GM23248 (cell line): Measurements from ENCODE around the gene FANCD2OS. TPM values are rescaled to one million over a fixed set of nuclear protein-coding genes. Genes with fewer than 3 reads are reported as not detected.
"Not testable (repeated sequence)": the region's sequence is repeated elsewhere in the genome, so short reads cannot be mapped to it uniquely, and the experiment has no call there.

Experiments
- DNase-seq: peaks from one replicate; pipeline ENCODE4 v3.0.0-alpha.2; 2015
- H2AFZ ChIP-seq: fragments of 200-600 bp; sonication (generic); 2 replicates; pipeline ENCODE4 v1.6.1; 2016; ENCODE audit warnings: antibody characterized with exemption
- H3F3A ChIP-seq: fragments of 200-600 bp; sonication (generic); 2 replicates; pipeline ENCODE4 v1.6.1; 2016; ENCODE audit warnings: mild to moderate bottlenecking, antibody characterized with exemption, mixed run types; ENCODE audit not compliant: insufficient read depth
- H3K27ac ChIP-seq: fragments of 200-600 bp; sonication (generic); 2 replicates; pipeline ENCODE4 v1.5.1; 2016; ENCODE audit warnings: mild to moderate bottlenecking
- H3K27me3 ChIP-seq: fragments of 200-600 bp; sonication (generic); replicated peaks from 2 replicates; pipeline ENCODE4 v1.6.1; 2016; ENCODE audit warnings: mild to moderate bottlenecking; ENCODE audit not compliant: insufficient read depth
- H3K36me3 ChIP-seq: fragments of 200-600 bp; sonication (generic); 2 replicates; pipeline ENCODE4 v1.6.1; 2016; ENCODE audit warnings: low read depth, mild to moderate bottlenecking
- H3K4me1 ChIP-seq: fragments of 200-600 bp; sonication (generic); 2 replicates; pipeline ENCODE4 v1.6.1; 2016; ENCODE audit warnings: mild to moderate bottlenecking; ENCODE audit not compliant: insufficient read depth
- H3K4me2 ChIP-seq: fragments of 200-600 bp; sonication (generic); one replicate; pipeline ENCODE4 v1.6.1; 2016; ENCODE audit warnings: mild to moderate bottlenecking; ENCODE audit not compliant: unreplicated experiment
- H3K4me3 ChIP-seq: fragments of 200-600 bp; sonication (generic); 2 replicates; pipeline ENCODE4 v1.5.1; 2016; ENCODE audit warnings: mild to moderate bottlenecking
- H3K79me2 ChIP-seq: fragments of 200-600 bp; sonication (generic); 2 replicates; pipeline ENCODE4 v1.6.1; 2016; ENCODE audit warnings: mild to moderate bottlenecking; ENCODE audit not compliant: insufficient read depth
- H3K9ac ChIP-seq: fragments of 200-600 bp; sonication (generic); 2 replicates; pipeline ENCODE4 v1.6.1; 2016; ENCODE audit warnings: mild to moderate bottlenecking
- H3K9me2 ChIP-seq: fragments of 200-600 bp; sonication (generic); 2 replicates; pipeline ENCODE4 v1.6.1; 2016; ENCODE audit warnings: mixed run types, mild to moderate bottlenecking, moderate library complexity; ENCODE audit not compliant: insufficient read depth
- H3K9me3 ChIP-seq: fragments of 200-600 bp; sonication (generic); one replicate; pipeline ENCODE4 v1.6.1; 2017; ENCODE audit warnings: low read depth
- H4K20me1 ChIP-seq: fragments of 200-600 bp; sonication (generic); 2 replicates; pipeline ENCODE4 v1.6.0; 2016; ENCODE audit not compliant: insufficient read depth
- EZH2 ChIP-seq: fragments of 200-600 bp; sonication (generic); IDR thresholded peaks from 2 replicates; pipeline ENCODE4 v1.6.1; 2018; ENCODE audit warnings: antibody characterized with exemption, mild to moderate bottlenecking; ENCODE audit not compliant: insufficient read depth, poor library complexity, severe bottlenecking
- EZH2phosphoT487 ChIP-seq: fragments of 200-600 bp; sonication (generic); IDR thresholded peaks from 2 replicates; pipeline ENCODE4 v1.6.1; 2018; ENCODE audit warnings: antibody characterized with exemption, moderate library complexity, mild to moderate bottlenecking, low read depth; ENCODE audit not compliant: insufficient read depth
- WGBS, 2 experiments: methylation state at CpG; one replicate each; pipeline ENCODE4 v1.1.6; 2015 to 2017; ENCODE audit warnings: low lambda C conversion rate in 2 of 2, low coverage in 1 of 2; ENCODE audit errors: missing lambda C conversion rate in 2 of 2; 5-methylcytosine and 5-hydroxymethylcytosine counted together
- in situ Hi-C: fragments of 300-500 bp; cut with MboI; formaldehyde crosslinking; loops from 2 replicates; pipeline ENCODE4 v1.15.0; 2020
- polyA plus RNA-seq: library from polyadenylated mRNA; unstranded; fragments of >200 nt; fragmentation: Nextera tagmentation; extraction: Ambion mirVana; gene quantifications from 2 replicates; pipeline ENCODE4 v1.2.1, GENCODE V29; 2016
- total RNA-seq: library from RNA; depleted of rRNA; stranded (reverse); fragments of >200 nt; shearing (Covaris generic); gene quantifications from 2 replicates; pipeline ENCODE4 v1.2.3, GENCODE V29; 2014

FANCD2OS gene
- total and polyA plus RNA-seq, 2 experiments from 2014 or later: not detected

DNA sequence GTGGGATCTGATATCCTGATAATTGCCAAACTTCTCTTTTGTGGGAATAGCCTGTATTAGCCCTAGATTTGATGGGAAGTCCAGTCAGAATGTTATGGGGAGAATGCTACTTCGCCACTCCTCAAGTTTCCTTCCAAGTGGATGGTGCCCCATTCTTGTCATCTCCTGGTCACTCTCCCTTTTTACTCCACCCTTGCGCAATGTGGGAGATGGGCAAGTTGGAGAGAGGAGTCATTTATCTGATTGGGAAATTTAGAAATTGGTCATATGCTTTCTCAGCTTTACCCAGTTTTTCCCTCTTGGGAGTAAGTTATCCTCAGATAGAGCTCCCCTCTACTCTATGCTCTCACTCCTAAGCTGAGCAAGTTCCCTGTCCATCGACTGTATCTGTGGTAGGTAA is 14.4 kb downstream of the FANCD2OS start:
- Histone ChIP-seq H3K4me3 (no peak overlapping the region), H2AFZ (no peak overlapping the region), H3K27ac (no peak overlapping the region), H3K9me2 (no peaks in the 10 kb centered on the region), H3K4me1 (no peaks in the 10 kb centered on the region), H3K9me3 (no peaks in the 10 kb centered on the region), H3K9ac (no peak overlapping the region), H3K79me2 (no peaks in the 10 kb centered on the region), H3K27me3 (no peaks in the 10 kb centered on the region), H3K4me2 (no peak overlapping the region), H3F3A (no peaks in the 10 kb centered on the region), H4K20me1 (no peaks in the 10 kb centered on the region), H3K36me3 (no peaks in the 10 kb centered on the region)
- TF ChIP-seq EZH2phosphoT487: no peak
- TF ChIP-seq EZH2: no peak
- in situ Hi-C loops: no loop called here
- WGBS, 2 experiments: 98 to 99% methylated on average over 3 of the region's 3 CpGs
- DNase-seq: peak; percentile 9

DNA sequence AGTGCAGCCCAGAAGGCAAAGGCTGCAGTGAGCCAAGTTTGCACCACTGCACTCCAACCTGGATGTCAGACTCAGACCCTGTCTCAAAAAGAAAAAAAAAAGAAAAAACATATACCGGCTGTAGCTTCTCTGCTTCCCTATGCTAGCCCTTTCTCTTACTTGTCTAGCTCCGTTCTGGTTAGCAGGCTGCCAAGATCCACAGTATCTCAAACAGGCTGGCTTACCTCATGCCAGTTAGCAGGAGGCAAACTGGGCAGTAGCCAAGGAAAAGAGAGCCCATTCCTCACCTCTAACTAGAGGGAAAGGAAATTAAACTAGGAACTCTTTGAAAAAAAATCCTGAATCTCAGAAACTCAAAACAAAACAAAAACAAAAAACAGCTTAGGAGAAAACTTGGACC is 16.7 kb downstream of the FANCD2OS start:
- H3K4me1 ChIP-seq, H3K27me3 ChIP-seq, H3K9me2 ChIP-seq, H3K79me2 ChIP-seq, in situ Hi-C loops, H3K36me3 ChIP-seq, DNase-seq, H3K9ac ChIP-seq, H3F3A ChIP-seq, H3K4me2 ChIP-seq, H3K27ac ChIP-seq, H3K9me3 ChIP-seq, H2AFZ ChIP-seq, H3K4me3 ChIP-seq, H4K20me1 ChIP-seq: not testable (repeated sequence)
- WGBS, 2 experiments: 81 to 95% methylated on average over 2 of the region's 2 CpGs

DNA sequence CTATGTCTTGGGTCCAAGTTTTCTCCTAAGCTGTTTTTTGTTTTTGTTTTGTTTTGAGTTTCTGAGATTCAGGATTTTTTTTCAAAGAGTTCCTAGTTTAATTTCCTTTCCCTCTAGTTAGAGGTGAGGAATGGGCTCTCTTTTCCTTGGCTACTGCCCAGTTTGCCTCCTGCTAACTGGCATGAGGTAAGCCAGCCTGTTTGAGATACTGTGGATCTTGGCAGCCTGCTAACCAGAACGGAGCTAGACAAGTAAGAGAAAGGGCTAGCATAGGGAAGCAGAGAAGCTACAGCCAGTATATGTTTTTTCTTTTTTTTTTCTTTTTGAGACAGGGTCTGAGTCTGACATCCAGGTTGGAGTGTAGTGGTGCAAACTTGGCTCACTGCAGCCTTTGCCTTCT is 17.3 kb downstream of the FANCD2OS start:
- H3K9ac ChIP-seq, H3K27me3 ChIP-seq, in situ Hi-C loops, H3K36me3 ChIP-seq, H3K4me1 ChIP-seq, DNase-seq, H3K27ac ChIP-seq, H3K4me2 ChIP-seq, H3K9me3 ChIP-seq, H3F3A ChIP-seq, H3K79me2 ChIP-seq, H3K4me3 ChIP-seq, H2AFZ ChIP-seq, H3K9me2 ChIP-seq, H4K20me1 ChIP-seq: not testable (repeated sequence)
- WGBS, 2 experiments: 93 to 100% methylated on average over 1 of the region's 1 CpG

DNA sequence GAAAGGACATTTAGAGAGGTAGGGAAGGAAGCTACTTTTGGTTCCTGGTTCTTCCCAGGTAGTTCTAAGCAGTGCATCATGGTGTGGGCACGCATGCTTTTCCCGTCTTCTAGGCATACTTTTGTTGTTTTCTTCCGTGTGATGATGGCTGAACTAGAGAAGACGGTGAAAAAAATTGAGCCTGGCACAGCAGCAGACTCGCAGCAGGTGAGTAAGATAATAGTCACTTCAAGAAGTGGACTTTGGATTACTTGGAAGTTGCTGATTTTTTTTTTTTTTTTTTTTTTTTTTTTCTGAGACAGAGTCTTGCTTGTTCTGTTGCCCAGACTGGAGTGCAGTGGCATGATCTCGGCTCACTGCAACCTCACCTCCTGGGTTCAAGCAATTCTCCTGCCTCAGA is 17.9 kb downstream of the FANCD2OS start:
- Histone ChIP-seq H3K9me2 (no peaks in the 10 kb centered on the region), H3K27ac (no peak overlapping the region), H3K4me3 (no peak overlapping the region), H3K27me3 (no peaks in the 10 kb centered on the region), H3K4me2 (no peak overlapping the region), H3K9me3 (no peaks in the 10 kb centered on the region), H2AFZ (no peak overlapping the region), H3K36me3 (no peaks in the 10 kb centered on the region), H4K20me1 (no peaks in the 10 kb centered on the region), H3K9ac (no peak overlapping the region), H3F3A (no peaks in the 10 kb centered on the region), H3K79me2 (no peaks in the 10 kb centered on the region), H3K4me1 (no peaks in the 10 kb centered on the region)
- 97% methylated on average over 6 of the region's 6 CpGs for WGBS, 2 experiments
- no peak for DNase-seq
- no peak for TF ChIP-seq EZH2phosphoT487
- TF ChIP-seq EZH2: no peak
- in situ Hi-C loops: no loop called here

DNA sequence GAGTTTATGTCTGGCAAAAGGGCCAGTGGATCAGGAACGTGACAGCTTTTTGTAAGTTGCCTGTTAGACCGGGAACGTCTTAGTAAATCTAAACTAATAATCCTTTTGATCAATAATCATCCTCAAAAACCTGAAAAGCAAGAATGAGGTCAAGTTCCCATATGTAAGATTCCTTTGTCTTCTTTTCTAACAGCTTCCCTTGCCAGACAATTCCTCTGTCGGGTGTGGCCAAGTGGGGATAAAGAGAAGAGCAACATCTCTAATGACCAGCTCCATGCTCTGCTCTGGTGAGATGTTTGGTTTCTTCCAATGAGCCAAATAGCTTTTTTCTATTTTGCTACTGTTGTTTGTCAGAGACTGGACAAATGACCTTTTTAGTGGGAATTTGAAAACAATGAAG is 19.8 kb downstream of the FANCD2OS start:
- peak; percentile 13 for DNase-seq
- Histone ChIP-seq H3K9me3 (no peaks in the 10 kb centered on the region), H3K4me3 (no peak overlapping the region), H2AFZ (no peak overlapping the region), H3K27ac (no peak overlapping the region), H3K9ac (no peak overlapping the region), H4K20me1 (no peaks in the 10 kb centered on the region), H3K27me3 (no peaks in the 10 kb centered on the region), H3K9me2 (no peaks in the 10 kb centered on the region), H3K36me3 (no peaks in the 10 kb centered on the region), H3K4me1 (no peaks in the 10 kb centered on the region), H3K4me2 (no peak overlapping the region), H3F3A (no peaks in the 10 kb centered on the region), H3K79me2 (no peaks in the 10 kb centered on the region)
- in situ Hi-C loops: no loop called here
- TF ChIP-seq EZH2 (no peak), EZH2phosphoT487 (no peak)
- 85 to 95% methylated on average over 4 of the region's 4 CpGs for WGBS, 2 experiments
